ENCODE measurements around the gene TDRKH.
"Not testable (repeated sequence)": the region's sequence is repeated elsewhere in the genome, so short reads cannot be mapped to it uniquely, and the experiment has no call there.

The TDRKH gene

GRCh38 chr1:151739590-151740355, 50.5 kb downstream of the TDRKH start:
- no peak overlapping the region for H3K4me3 ChIP-seq (ENCODE audit: low read depth, low read length)
- in situ Hi-C loops (cut with HindIII; ENCODE audit: low sequenced_read_pairs) = no loop called here
- no peak for DNase-seq (ENCODE audit: low read depth, low spot score)
- no peak for TF ChIP-seq CTCF (IDR thresholded peaks at IDR 0.05; ENCODE audit: low read depth, low read length)

DNA sequence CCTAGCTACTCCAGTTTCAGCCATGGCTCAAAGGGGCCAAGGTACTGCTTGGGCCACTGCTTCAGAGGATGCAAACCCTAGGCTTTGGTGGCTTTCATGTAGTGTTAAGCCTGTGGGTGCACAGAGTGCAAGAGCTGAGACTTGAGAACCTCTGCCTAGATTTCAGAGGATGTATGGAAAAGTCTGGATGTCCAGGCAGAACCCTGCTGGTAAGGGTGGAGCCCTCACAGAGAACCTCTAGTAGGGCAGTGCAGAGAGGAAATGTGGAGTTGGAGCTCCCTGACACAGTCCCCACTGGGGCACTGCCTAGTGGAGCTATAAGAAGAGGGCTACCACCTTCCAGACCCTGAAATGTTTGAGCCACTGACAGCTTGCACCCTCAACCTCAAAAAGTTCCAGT, 52.8 kb downstream of the TDRKH start:
- H3K4me3 ChIP-seq (ENCODE audit: low read depth, low read length) = no peak overlapping the region
- in situ Hi-C loops (cut with HindIII; ENCODE audit: low sequenced_read_pairs) = no loop called here
- TF ChIP-seq CTCF (IDR thresholded peaks at IDR 0.05; ENCODE audit: low read depth, low read length) = no peak
- DNase-seq (ENCODE audit: low read depth, low spot score) = no peak

GRCh38 chr1:151737026-151737425, 53.3 kb downstream of the TDRKH start:
- no peak for TF ChIP-seq CTCF (IDR thresholded peaks at IDR 0.05; ENCODE audit: low read depth, low read length)
- H3K4me3 ChIP-seq (ENCODE audit: low read depth, low read length) = no peak overlapping the region
- DNase-seq (ENCODE audit: low read depth, low spot score) = no peak
- in situ Hi-C loops (cut with HindIII; ENCODE audit: low sequenced_read_pairs) = no loop called here

- DNase-seq (ENCODE audit: low read depth, low spot score); H3K4me3 ChIP-seq (ENCODE audit: low read depth, low read length); in situ Hi-C loops (cut with HindIII; ENCODE audit: low sequenced_read_pairs): not testable (repeated sequence)
Observed at GRCh38 chr1:151733995-151734394, 56.3 kb downstream of the TDRKH start.

DNA sequence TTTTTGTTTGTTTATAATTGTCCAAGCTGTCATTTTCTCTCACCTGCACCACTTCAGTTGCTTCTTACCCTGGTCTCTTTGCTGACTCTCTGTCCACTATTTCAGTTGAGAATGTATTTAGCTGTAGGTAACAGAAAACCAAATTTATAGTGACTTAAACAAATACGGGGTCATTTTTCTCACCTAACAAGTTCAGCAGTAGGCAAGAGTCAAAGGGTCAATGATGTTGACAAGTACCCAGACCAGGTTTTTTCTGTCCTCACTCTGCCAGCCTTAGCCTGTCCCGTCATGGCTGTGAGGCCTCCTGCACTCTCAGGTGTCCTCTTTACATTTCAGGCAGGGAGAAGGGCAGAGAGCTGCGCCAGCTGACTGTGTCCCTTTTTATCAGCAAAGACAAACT, 57.2 kb downstream of the TDRKH start:
- H3K4me3 ChIP-seq (ENCODE audit: low read depth, low read length) = no peak overlapping the region
- DNase-seq (ENCODE audit: low read depth, low spot score) = no peak
- no peak for TF ChIP-seq CTCF (IDR thresholded peaks at IDR 0.05; ENCODE audit: low read depth, low read length)
- in situ Hi-C loops (cut with HindIII; ENCODE audit: low sequenced_read_pairs) = no loop called here

- DNase-seq (ENCODE audit: low read depth, low spot score) = no peak
- no peak overlapping the region for H3K4me3 ChIP-seq (ENCODE audit: low read depth, low read length)
- in situ Hi-C loops (cut with HindIII; ENCODE audit: low sequenced_read_pairs) = no loop called here
- no peak for TF ChIP-seq CTCF (IDR thresholded peaks at IDR 0.05; ENCODE audit: low read depth, low read length)
Observed at GRCh38 chr1:151729966-151730291, 60.4 kb downstream of the TDRKH start.

- H3K4me3 ChIP-seq (ENCODE audit: low read depth, low read length) = no peak overlapping the region
- TF ChIP-seq CTCF (IDR thresholded peaks at IDR 0.05; ENCODE audit: low read depth, low read length) = no peak
- no peak for DNase-seq (ENCODE audit: low read depth, low spot score)
Observed at GRCh38 chr1:151729157-151729965, 60.9 kb downstream of the TDRKH start.

More at GRCh38 chr1:151729157-151729965, 60.9 kb downstream of the TDRKH start:
- in situ Hi-C loops (cut with HindIII; ENCODE audit: low sequenced_read_pairs) = no loop called here

All from astrocyte of the spinal cord (primary cell).